ENCODE results near the gene TSPAN18.

The TSPAN18 gene

DNA sequence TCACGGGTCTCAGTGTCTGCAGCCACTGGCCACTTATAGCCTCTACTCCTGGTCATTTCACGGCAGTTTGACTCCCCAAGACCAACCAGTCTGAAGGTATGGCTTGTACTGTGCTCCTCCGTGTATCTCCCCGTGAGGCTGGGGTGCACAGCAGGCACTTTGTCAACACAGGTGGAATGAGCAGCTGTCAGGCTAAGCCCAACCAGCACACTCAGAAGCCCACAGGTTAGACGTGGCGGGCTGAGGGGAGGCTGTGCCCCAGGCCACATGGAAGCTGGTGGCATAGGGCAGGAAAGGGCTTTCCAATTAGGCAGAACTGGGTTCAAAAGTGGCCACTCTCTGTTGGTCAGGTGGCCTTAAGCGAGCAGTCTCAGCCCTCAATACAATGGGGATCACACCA, 216.9 kb downstream of the TSPAN18 start:
- H3K4me3 ChIP-seq (ENCODE audit: low read depth, low read length): no peak overlapping the region
- no peak for DNase-seq (ENCODE audit: low read depth)
- no peak for TF ChIP-seq CTCF (IDR thresholded peaks at IDR 0.05; ENCODE audit: insufficient read depth, low read depth, low read length, missing control alignments)

DNA sequence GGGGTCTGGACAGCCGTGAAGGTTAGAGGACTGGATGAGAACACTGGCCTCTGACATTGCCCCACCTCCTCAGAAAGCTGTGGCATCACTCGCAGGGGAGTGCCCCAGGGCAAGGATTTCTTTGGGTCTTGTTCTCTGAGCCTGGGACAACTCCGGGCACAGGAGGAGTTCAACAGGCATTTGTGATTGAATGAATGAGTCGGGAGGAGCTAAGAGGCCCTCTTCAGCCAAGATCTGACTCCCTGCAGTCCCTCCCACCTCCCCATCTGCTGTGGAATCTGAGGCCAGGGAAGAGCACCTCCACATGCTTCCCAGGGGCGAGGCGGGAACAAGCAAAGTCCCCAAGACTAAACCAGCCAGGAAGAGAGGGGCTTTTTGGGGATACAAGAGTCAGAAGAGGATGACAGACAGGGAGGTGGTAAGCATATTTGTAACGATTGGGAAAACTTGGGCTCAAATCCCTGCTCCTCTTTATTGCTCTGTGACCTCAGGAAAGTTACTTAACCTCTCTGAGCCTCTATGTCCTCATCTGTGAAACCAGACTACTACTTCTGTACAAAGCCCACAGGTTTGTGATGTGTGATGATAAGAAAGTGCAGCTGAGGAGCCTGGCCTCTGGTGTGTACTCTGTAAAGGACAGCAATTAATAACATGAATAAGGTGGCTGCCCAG, 217.6 kb downstream of the TSPAN18 start:
- H3K4me3 ChIP-seq (ENCODE audit: low read depth, low read length): no peak overlapping the region
- no peak for TF ChIP-seq CTCF (IDR thresholded peaks at IDR 0.05; ENCODE audit: insufficient read depth, low read depth, low read length, missing control alignments)
- DNase-seq (ENCODE audit: low read depth): no peak

- no peak for TF ChIP-seq CTCF (IDR thresholded peaks at IDR 0.05; ENCODE audit: insufficient read depth, low read depth, low read length, missing control alignments)
- H3K4me3 ChIP-seq (ENCODE audit: low read depth, low read length): no peak overlapping the region
- DNase-seq (ENCODE audit: low read depth): no peak
These were observed 218.1 kb downstream of the TSPAN18 start for GRCh38 chr11:44944853-44945235.

GRCh38 chr11:44945666-44946065, 218.9 kb downstream of the TSPAN18 start:
- DNase-seq (ENCODE audit: low read depth): no peak
- TF ChIP-seq CTCF (IDR thresholded peaks at IDR 0.05; ENCODE audit: insufficient read depth, low read depth, low read length, missing control alignments): no peak
- no peak overlapping the region for H3K4me3 ChIP-seq (ENCODE audit: low read depth, low read length)

DNA sequence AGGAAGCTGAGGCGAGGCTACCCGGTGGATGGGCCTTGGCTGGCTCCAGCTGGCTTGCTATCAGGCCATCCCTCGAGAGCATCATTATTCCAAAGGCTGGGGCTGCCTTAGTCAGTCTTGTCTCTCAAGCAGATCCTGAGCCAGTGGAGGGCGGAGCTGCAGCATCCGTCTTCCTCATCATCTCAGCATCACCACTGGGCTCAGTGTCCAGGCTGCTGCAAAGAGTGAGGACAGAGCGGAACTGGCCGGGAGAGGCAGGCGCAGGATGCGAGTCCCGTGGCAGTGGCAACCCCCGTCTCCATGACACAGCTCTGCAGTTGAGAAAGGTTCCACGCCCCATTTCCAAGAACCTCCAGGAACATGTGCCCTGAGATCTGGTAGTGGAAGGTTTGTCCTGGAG, 219.5 kb downstream of the TSPAN18 start:
- no peak overlapping the region for H3K4me3 ChIP-seq (ENCODE audit: low read depth, low read length)
- no peak for DNase-seq (ENCODE audit: low read depth)
- no peak for TF ChIP-seq CTCF (IDR thresholded peaks at IDR 0.05; ENCODE audit: insufficient read depth, low read depth, low read length, missing control alignments)

DNA sequence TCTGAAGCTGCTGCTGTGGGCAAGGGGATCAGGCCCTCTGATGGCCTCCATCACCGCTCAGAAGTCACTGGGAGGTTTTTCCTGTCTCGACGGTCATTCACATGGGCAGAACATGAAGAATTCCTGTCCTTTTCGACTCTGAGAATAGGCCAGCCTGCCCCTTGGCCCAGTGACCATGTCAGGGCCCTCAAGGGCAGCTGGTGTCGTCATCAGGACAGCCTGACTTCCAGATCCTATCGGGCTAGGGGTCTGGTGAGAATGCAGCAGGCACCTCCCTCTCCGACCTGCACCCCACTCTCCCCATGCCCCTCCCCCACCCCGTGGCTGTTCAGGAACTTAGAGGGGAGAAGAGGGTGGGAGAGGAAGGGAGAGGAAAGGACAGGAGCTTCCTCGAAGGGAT, 220.4 kb downstream of the TSPAN18 start:
- no peak for TF ChIP-seq CTCF (IDR thresholded peaks at IDR 0.05; ENCODE audit: insufficient read depth, low read depth, low read length, missing control alignments)
- DNase-seq (ENCODE audit: low read depth): no peak
- no peak overlapping the region for H3K4me3 ChIP-seq (ENCODE audit: low read depth, low read length)

DNA sequence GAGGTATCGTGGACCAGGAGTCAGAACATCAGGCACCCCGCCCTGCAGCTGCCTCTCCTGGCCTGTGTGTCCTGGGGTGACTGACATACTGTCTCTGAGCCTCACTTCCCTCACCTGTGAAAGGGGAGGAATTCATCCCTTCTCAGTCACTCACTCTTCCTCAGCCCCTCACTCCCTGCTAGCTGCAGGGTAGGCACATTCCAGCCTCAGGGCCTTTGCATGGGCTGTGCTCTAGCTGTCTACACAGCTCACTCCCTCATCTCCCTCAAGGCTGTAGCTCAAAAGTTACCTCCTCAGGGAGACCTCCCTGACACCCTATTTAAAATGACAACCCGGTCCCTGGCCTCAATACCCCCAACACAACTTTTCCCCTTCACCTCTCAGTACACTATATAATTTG, 221.4 kb downstream of the TSPAN18 start:
- DNase-seq (ENCODE audit: low read depth): no peak
- no peak for TF ChIP-seq CTCF (IDR thresholded peaks at IDR 0.05; ENCODE audit: insufficient read depth, low read depth, low read length, missing control alignments)
- H3K4me3 ChIP-seq (ENCODE audit: low read depth, low read length): no peak overlapping the region

Data from GM12865 (cell line).